ENCODE measurements around the gene RAB11FIP3.

- TF ChIP-seq CTCF (IDR thresholded peaks at IDR 0.05; ENCODE audit: low read length) = no peak
- no peak for TF ChIP-seq EZH2phosphoT487 (IDR thresholded peaks at IDR 0.05; ENCODE audit: low read length)
Observed at GRCh38 chr16:445566-445965, 20.1 kb downstream of the RAB11FIP3 start.
